ENCODE results near the gene KIF5A. TPM values are rescaled to one million over a fixed set of nuclear protein-coding genes. Genes with fewer than 3 reads are reported as not detected.

The KIF5A gene
- total and polyA plus RNA-seq, 2 of the 13 experiments (the other 11 are each of a cell fraction or from before 2014, with no cell fraction given) = 1.6 to 11.9 TPM

DNA sequence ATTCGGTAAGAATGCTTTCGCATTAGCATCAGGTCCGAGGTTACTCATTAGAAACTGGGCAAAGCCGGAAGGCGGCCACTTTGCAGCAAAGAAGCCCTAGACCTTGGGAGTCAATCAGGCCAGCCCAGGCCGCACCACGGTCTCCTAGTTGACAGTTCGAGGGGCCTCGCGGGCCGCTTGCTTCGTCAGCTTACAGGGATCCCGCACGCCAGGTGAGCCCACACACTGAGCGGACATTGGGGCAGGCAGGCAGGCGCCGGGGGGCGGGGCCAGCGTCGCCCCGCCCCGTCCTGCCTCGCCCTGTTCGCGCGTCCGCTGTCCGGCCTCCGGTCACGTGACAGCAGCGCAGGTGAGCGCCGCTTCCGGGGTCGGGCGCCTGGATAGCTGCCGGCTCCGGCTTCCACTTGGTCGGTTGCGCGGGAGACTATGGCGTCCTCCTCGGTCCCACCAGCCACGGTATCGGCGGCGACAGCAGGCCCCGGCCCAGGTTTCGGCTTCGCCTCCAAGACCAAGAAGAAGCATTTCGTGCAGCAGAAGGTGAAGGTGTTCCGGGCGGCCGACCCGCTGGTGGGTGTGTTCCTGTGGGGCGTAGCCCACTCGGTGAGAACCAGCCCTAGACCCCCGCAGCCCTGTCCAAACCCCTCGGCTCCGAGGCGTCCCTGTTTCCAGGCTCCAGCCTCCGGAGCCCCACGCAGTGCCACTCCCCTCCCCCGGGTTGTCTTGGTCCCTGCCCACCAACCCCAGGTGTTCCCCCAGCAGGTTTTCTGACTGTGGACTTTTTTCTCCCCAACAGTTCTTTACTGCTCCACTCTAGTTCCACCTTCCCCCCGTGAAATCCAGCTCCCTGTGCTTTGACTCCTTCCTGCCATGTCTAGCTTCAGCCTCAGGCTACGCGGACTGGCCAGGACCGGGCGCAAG is 41.3 kb downstream of the KIF5A start, which contains the start of gene PIP4K2C (continued):
- no peak for TF ChIP-seq ARID2 (CRISPR knock-in tag; IDR thresholded peaks at IDR 0.05; ENCODE audit: borderline replicate concordance)
- no peak for TF ChIP-seq ZFP82 (CRISPR knock-in tag; IDR thresholded peaks at IDR 0.05; ENCODE audit: borderline replicate concordance)
- peak; percentile 22; the same call in 1 of the 2 replicates for TF ChIP-seq ZNF775 (CRISPR knock-in tag; IDR thresholded peaks at IDR 0.05; ENCODE audit: borderline replicate concordance)
- TF ChIP-seq, protein P1, sequence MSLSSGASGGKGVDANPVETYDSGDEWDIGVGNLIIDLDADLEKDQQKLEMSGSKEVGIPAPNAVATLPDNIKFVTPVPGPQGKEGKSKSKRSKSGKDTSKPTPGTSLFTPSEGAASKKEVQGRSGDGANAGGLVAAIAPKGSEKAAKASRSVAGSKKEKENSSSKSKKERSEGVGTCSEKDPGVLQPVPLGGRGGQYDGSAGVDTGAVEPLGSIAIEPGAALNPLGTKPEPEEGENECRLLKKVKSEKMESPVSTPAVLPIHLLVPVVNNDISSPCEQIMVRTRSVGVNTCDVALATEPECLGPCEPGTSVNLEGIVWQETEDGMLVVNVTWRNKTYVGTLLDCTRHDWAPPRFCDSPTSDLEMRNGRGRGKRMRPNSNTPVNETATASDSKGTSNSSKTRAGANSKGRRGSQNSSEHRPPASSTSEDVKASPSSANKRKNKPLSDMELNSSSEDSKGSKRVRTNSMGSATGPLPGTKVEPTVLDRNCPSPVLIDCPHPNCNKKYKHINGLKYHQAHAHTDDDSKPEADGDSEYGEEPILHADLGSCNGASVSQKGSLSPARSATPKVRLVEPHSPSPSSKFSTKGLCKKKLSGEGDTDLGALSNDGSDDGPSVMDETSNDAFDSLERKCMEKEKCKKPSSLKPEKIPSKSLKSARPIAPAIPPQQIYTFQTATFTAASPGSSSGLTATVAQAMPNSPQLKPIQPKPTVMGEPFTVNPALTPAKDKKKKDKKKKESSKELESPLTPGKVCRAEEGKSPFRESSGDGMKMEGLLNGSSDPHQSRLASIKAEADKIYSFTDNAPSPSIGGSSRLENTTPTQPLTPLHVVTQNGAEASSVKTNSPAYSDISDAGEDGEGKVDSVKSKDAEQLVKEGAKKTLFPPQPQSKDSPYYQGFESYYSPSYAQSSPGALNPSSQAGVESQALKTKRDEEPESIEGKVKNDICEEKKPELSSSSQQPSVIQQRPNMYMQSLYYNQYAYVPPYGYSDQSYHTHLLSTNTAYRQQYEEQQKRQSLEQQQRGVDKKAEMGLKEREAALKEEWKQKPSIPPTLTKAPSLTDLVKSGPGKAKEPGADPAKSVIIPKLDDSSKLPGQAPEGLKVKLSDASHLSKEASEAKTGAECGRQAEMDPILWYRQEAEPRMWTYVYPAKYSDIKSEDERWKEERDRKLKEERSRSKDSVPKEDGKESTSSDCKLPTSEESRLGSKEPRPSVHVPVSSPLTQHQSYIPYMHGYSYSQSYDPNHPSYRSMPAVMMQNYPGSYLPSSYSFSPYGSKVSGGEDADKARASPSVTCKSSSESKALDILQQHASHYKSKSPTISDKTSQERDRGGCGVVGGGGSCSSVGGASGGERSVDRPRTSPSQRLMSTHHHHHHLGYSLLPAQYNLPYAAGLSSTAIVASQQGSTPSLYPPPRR (CRISPR knock-in tag; IDR thresholded peaks at IDR 0.05; ENCODE audit: borderline replicate concordance) = no peak; the same call in none of the 2 replicates
- no peak for TF ChIP-seq HOXD1 (CRISPR knock-in tag; IDR thresholded peaks at IDR 0.05)
- no peak for TF ChIP-seq EZH2 (conservative IDR thresholded peaks at IDR 0.05; ENCODE audit: low read depth, low read length)
- TF ChIP-seq, protein P2, sequence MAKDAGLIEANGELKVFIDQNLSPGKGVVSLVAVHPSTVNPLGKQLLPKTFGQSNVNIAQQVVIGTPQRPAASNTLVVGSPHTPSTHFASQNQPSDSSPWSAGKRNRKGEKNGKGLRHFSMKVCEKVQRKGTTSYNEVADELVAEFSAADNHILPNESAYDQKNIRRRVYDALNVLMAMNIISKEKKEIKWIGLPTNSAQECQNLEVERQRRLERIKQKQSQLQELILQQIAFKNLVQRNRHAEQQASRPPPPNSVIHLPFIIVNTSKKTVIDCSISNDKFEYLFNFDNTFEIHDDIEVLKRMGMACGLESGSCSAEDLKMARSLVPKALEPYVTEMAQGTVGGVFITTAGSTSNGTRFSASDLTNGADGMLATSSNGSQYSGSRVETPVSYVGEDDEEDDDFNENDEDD (CRISPR knock-in tag; IDR thresholded peaks at IDR 0.05; ENCODE audit: borderline replicate concordance) = peak; percentile 65
- TF ChIP-seq ARNT2 (CRISPR knock-in tag; IDR thresholded peaks at IDR 0.05; ENCODE audit: low read depth) = 0 out of 2 replicates have a peak, but pooled peaks have one; percentile 43
- no peak for TF ChIP-seq TOE1 (CRISPR knock-in tag; IDR thresholded peaks at IDR 0.05)
- no peak for TF ChIP-seq ZNF773 (CRISPR knock-in tag; IDR thresholded peaks at IDR 0.05; ENCODE audit: borderline replicate concordance)
- no peak for TF ChIP-seq ZNF660 (CRISPR knock-in tag; IDR thresholded peaks at IDR 0.05; ENCODE audit: borderline replicate concordance, low read depth)
- TF ChIP-seq, protein P3, sequence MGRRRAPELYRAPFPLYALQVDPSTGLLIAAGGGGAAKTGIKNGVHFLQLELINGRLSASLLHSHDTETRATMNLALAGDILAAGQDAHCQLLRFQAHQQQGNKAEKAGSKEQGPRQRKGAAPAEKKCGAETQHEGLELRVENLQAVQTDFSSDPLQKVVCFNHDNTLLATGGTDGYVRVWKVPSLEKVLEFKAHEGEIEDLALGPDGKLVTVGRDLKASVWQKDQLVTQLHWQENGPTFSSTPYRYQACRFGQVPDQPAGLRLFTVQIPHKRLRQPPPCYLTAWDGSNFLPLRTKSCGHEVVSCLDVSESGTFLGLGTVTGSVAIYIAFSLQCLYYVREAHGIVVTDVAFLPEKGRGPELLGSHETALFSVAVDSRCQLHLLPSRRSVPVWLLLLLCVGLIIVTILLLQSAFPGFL (CRISPR knock-in tag; IDR thresholded peaks at IDR 0.05) = no peak
- TF ChIP-seq NKX3-1 (CRISPR knock-in tag; IDR thresholded peaks at IDR 0.05) = no peak
- TF ChIP-seq, protein P4, sequence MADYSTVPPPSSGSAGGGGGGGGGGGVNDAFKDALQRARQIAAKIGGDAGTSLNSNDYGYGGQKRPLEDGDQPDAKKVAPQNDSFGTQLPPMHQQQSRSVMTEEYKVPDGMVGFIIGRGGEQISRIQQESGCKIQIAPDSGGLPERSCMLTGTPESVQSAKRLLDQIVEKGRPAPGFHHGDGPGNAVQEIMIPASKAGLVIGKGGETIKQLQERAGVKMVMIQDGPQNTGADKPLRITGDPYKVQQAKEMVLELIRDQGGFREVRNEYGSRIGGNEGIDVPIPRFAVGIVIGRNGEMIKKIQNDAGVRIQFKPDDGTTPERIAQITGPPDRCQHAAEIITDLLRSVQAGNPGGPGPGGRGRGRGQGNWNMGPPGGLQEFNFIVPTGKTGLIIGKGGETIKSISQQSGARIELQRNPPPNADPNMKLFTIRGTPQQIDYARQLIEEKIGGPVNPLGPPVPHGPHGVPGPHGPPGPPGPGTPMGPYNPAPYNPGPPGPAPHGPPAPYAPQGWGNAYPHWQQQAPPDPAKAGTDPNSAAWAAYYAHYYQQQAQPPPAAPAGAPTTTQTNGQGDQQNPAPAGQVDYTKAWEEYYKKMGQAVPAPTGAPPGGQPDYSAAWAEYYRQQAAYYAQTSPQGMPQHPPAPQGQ (CRISPR knock-in tag; IDR thresholded peaks at IDR 0.05; ENCODE audit: borderline replicate concordance) = no peak
- no peak for TF ChIP-seq IRX3 (CRISPR knock-in tag; IDR thresholded peaks at IDR 0.05; ENCODE audit: borderline replicate concordance, low read depth)
- TF ChIP-seq ZNF234 (CRISPR knock-in tag; conservative IDR thresholded peaks at IDR 0.05) = no peak; the same call in 1 of the 2 replicates
- no peak for TF ChIP-seq JDP2 (CRISPR knock-in tag; IDR thresholded peaks at IDR 0.05; ENCODE audit: borderline replicate concordance)
